ENCODE results near the gene CACNB1.

CACNB1 gene

DNA sequence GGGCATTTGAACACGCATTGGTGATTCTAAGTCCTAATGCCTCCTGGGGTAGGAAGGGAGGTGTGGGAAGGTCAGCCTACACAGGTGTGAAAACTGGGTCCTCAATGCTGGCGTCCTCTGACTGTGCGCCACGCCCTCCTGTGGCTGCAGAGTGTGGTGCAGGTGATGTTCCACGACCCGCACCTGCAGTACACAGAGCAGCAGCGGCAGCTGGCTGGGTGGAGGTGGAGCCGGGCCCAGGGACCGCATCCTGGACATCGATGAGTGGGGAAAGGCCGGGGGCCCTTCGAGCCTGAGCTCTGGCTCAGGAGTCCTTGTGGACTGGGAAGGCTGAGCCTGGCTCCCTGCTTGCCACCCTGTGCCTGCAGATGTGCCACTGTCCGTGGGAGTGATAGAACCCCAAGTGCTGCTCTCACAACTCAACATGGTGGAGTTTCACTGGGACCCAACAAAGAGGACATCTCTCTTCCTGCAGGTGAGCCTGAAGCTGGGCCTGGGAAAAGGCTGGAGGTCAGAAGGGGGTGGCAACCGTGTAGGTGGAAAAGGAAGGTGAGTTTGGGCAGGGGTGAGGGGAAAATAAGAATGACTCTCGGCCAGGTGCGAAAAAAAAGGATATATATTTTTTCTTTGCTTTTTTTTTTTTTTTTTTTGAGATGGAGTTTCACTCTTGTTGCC, 42.3 kb upstream of the CACNB1 start:
- TF ChIP-seq, protein P1, sequence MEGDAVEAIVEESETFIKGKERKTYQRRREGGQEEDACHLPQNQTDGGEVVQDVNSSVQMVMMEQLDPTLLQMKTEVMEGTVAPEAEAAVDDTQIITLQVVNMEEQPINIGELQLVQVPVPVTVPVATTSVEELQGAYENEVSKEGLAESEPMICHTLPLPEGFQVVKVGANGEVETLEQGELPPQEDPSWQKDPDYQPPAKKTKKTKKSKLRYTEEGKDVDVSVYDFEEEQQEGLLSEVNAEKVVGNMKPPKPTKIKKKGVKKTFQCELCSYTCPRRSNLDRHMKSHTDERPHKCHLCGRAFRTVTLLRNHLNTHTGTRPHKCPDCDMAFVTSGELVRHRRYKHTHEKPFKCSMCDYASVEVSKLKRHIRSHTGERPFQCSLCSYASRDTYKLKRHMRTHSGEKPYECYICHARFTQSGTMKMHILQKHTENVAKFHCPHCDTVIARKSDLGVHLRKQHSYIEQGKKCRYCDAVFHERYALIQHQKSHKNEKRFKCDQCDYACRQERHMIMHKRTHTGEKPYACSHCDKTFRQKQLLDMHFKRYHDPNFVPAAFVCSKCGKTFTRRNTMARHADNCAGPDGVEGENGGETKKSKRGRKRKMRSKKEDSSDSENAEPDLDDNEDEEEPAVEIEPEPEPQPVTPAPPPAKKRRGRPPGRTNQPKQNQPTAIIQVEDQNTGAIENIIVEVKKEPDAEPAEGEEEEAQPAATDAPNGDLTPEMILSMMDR (IDR thresholded peaks at IDR 0.05; ENCODE audit: control insufficient read depth, insufficient read depth, low read depth, low read length, missing control alignments): peak; percentile 62
- no peak for DNase-seq (ENCODE audit: low read depth)

DNA sequence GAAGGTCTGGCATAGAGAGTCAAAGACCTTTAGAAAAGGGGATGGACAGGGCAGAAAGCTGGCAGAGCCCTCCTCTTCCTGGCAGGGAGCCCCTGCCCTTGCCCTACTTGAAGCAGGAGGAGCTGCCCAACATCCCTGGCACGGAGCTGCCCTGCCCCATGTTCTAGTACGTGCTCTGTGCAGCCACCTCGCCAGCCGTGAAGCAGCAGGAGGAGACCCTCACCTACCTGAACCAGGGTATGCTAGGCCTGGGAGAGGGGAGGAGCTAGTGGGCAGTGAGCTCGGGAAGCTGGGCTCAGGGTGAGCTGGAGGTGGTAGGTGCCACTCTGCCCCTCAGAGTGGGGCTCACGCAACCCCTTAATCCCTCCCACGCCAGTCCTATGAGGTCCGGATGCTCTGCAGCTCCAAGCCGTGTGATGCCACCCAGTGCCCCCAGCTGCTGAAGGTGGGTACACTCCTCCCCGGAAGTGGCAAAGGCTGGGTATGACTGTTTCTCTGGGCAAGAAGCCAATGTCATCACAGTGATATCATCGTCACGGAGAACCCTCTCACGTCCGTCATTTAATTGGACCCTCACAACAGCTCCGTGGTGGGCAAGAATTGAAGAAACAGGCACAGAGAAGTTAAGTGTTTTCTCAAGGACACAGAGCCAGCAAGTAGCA, 41.0 kb upstream of the CACNB1 start:
- DNase-seq (ENCODE audit: low read depth): no peak
- no peak overlapping the region for H3K4me3 ChIP-seq (ENCODE audit: control insufficient read depth, low read depth, low read length)
- TF ChIP-seq, protein P1 (IDR thresholded peaks at IDR 0.05; ENCODE audit: control insufficient read depth, insufficient read depth, low read depth, low read length, missing control alignments): no peak

More for the DNA sequence above, 42.3 kb upstream of the CACNB1 start:
- H3K4me3 ChIP-seq (ENCODE audit: control insufficient read depth, low read depth, low read length): no peak overlapping the region

DNA sequence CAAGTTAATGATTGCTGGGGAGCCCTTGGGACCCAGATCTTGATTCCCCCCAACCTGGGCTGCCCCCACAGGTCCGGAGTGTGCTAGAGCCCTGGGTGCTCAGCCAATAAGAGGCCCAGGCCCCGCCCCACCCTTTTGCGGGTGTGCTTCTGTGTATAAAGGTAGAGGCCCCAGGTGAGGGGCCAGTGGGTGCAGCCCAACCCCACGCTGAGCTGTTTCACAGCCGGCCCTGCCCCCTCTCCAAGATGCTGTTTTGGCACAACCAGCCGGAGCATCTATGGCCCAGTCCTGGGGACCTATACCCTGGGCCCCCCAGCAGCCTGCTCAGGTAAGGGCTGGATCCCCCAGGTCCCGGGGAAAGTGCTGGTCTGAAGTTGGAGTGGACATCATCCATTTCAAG, 40.1 kb upstream of the CACNB1 start:
- TF ChIP-seq, protein P1 (IDR thresholded peaks at IDR 0.05; ENCODE audit: control insufficient read depth, insufficient read depth, low read depth, low read length, missing control alignments): no peak
- DNase-seq (ENCODE audit: low read depth): no peak
- H3K4me3 ChIP-seq (ENCODE audit: control insufficient read depth, low read depth, low read length): no peak overlapping the region

DNA sequence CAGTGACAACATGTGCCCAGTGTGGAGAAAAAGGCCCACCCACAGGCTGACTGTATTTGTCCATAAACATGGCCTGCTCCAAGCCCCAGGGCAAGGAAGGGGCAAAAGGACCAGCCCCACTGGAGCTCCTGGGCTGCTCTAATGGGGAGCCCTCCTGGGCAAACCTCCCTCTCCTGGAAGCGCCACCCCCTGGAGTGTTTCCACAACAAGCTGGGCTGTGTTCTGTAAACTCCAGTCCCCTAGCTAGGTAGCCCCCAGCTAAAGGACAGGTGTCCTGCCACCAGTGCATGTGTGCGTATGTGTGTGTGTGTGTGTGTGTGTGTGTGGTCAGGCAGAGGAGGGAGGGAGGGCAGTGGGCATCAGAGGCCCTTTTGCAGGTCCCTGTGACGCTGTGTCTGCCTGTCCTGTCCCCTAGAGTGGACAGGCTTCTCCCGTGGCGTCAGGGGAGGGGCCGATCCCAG, 39.5 kb upstream of the CACNB1 start:
- no peak overlapping the region for H3K4me3 ChIP-seq (ENCODE audit: control insufficient read depth, low read depth, low read length)
- TF ChIP-seq, protein P1 (IDR thresholded peaks at IDR 0.05; ENCODE audit: control insufficient read depth, insufficient read depth, low read depth, low read length, missing control alignments): no peak
- DNase-seq (ENCODE audit: low read depth): no peak

DNA sequence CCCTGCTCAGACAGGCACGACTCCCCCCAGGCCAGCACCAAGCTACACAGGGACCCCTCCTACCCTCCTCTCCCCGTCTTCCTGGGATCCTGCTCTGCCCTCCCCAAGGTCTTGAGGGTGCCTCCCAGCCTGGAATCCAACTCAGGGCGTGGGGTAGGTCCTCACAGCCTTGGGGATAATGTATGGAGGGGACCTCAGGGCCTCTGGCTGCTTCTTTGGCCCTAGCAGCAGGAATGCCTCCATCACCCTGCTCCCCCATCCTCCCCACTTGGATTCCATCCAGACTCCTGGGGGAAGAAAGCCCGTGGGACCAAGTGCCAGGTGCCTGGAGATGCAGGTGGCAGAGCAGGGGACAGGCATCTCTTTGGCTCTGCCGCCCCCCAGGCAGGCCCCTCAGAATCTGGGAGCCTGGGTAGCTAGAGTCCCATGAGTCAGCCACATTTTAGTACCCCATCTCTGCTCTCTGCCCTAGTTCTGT, 39.0 kb upstream of the CACNB1 start:
- TF ChIP-seq, protein P1 (IDR thresholded peaks at IDR 0.05; ENCODE audit: control insufficient read depth, insufficient read depth, low read depth, low read length, missing control alignments): no peak
- no peak for DNase-seq (ENCODE audit: low read depth)

DNA sequence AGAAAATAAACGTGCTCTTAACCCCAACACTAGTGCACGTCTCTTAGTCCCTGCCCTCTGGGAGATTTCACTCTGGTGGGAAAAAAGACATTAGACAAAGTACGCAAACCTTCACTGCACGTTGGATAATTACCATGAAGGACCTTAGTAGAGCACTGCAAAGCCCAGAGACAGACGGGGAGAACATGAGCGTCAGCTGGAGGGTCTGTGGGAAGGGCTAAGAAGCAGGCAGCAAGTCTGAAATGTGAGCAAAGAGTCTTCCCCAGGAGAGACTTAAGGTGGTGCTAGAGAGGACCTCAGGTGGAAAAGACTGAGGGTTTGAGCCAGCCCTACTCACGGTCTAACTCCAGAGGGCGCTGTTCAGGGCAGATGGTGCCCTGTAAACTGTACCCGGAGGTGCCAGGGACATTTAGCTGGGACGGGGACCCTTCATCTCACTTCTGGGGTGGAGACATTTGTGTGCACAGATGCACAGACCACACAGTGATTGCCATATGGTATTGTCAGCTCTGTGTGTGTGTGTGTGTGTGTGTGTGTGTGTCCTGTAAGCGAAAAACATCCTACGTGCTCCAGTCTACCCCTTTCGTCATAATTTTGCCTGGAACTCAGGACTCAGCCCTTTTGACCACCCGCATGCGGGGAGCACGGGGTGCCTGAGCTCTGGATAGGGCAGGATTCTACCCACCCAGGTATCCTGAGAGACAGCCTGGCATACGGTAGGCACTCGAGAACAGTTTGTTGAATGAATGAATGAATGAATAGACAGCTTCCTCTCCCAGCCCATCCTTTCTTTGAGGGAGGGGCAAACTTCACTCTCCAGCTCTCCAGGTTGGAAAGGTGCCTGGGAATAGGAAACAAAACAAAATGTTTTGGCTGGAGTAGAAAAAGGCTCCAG, 38.3 kb upstream of the CACNB1 start:
- no peak overlapping the region for H3K4me3 ChIP-seq (ENCODE audit: control insufficient read depth, low read depth, low read length)
- no peak for DNase-seq (ENCODE audit: low read depth)
- TF ChIP-seq, protein P1 (IDR thresholded peaks at IDR 0.05; ENCODE audit: control insufficient read depth, insufficient read depth, low read depth, low read length, missing control alignments): peak; percentile 76

More for the DNA sequence above, 39.0 kb upstream of the CACNB1 start:
- no peak overlapping the region for H3K4me3 ChIP-seq (ENCODE audit: control insufficient read depth, low read depth, low read length)
